T-helper 1 cell treated with Interleukin-12 subunit alpha and Interleukin-12 subunit beta and Interleukin-4 antibody, amounts not matched to agents 30 μg/mL and 1 μg/mL, for 36 hours (primary cell): ENCODE data around the gene TDRD10.
"Not testable (repeated sequence)": the region's sequence is repeated elsewhere in the genome, so short reads cannot be mapped to it uniquely, and the experiment has no call there.

ENCODE experiments used
- H3K27ac Mint-ChIP-seq: one replicate; pipeline ENCODE4 v1.8.0; 2021; ENCODE audit warnings: mild to moderate bottlenecking, mixed read lengths
- H3K27me3 Mint-ChIP-seq: one replicate; pipeline ENCODE4 v1.8.0; 2021; ENCODE audit warnings: low read depth, mixed read lengths
- H3K36me3 Mint-ChIP-seq: one replicate; pipeline ENCODE4 v1.8.0; 2021; ENCODE audit warnings: low read depth, mixed read lengths
- H3K4me1 Mint-ChIP-seq: one replicate; pipeline ENCODE4 v1.8.0; 2021; ENCODE audit warnings: low read depth, mixed read lengths
- H3K4me3 Mint-ChIP-seq: one replicate; pipeline ENCODE4 v1.8.0; 2021; ENCODE audit warnings: mild to moderate bottlenecking, moderate library complexity, mixed read lengths
- H3K9me3 Mint-ChIP-seq: one replicate; pipeline ENCODE4 v1.8.0; 2021; ENCODE audit warnings: mixed read lengths

TDRD10 gene

DNA sequence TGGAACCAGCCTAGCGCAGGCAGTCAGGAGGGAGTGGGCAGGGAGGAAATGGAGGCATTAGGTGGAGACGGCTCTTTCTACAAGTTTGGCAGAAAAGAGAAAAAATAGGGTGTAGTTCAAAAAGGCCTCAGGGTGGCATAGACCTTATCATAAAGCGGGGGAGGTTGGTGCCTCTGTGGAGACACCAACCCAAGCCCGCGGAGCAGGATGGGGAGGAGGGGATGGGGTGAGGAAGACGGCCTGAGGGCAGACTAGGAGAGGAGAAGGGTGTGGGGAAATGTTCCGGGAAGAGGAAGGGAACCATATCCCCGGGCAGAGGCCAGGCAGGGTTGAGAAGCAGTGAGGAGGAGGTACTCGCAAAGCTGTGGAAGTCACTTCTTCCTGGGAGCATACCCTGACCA, 17.6 kb downstream of the TDRD10 start:
- Mint-ChIP-seq H3K27ac (no peak overlapping the region), H3K4me3 (no peak overlapping the region), H3K9me3 (no peaks in the 10 kb centered on the region), H3K4me1 (no peaks in the 10 kb centered on the region), H3K27me3 (peaks cover 41% of the 10 kb centered on the region), H3K36me3 (no peaks in the 10 kb centered on the region)

DNA sequence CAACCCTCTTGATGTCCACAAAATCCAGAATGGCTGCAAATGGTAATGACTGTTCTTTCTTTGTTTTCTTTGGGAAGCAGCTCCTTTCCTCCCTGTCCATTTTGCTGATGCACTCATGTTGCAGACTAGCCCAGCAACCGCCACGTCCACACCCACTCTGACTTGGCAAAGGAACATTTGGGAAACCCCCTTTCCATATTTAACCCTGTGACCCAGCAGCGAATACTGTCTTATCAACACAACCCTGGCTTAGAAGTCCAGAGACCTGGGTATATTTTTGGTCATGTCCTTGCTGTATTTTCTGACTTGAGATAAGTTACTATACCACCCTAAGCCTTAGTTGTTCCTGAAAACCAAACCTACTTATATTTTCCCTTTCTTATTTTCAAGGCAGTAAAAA, 18.3 kb downstream of the TDRD10 start:
- H3K4me3 Mint-ChIP-seq: no peak overlapping the region
- no peaks in the 10 kb centered on the region for H3K36me3 Mint-ChIP-seq
- no peaks in the 10 kb centered on the region for H3K4me1 Mint-ChIP-seq
- H3K9me3 Mint-ChIP-seq: no peaks in the 10 kb centered on the region
- H3K27me3 Mint-ChIP-seq: peaks cover 37% of the 10 kb centered on the region
- H3K27ac Mint-ChIP-seq: no peak overlapping the region

DNA sequence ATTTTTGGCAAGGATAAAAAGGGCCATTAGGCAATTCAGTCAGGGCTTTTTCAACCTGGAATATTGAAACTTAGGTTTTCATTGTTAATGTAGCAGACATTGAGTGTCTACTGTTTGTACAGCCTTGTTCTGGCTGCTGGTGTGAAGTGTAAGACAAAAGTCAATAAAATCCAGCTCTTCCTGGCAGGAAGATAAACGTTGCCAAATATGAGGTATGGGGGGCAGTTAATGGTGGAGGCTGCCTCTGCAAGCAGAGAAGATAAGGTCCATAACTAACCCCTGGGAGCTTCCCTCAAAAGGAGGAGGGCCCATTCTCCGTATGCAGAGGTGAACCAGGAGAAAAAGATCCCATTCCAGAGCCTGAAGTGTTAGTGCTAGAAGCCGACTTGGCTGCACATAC, 19.7 kb downstream of the TDRD10 start:
- no peak overlapping the region for H3K27ac Mint-ChIP-seq
- no peaks in the 10 kb centered on the region for H3K4me1 Mint-ChIP-seq
- H3K4me3 Mint-ChIP-seq: no peak overlapping the region
- no peaks in the 10 kb centered on the region for H3K9me3 Mint-ChIP-seq
- no peaks in the 10 kb centered on the region for H3K36me3 Mint-ChIP-seq
- peaks cover 26% of the 10 kb centered on the region for H3K27me3 Mint-ChIP-seq

- Mint-ChIP-seq H3K27me3 (peaks cover 24% of the 10 kb centered on the region), H3K4me1 (no peaks in the 10 kb centered on the region), H3K9me3 (no peaks in the 10 kb centered on the region), H3K4me3 (no peak overlapping the region), H3K36me3 (no peaks in the 10 kb centered on the region), H3K27ac (no peak overlapping the region)
Observed at GRCh38 chr1:154524881-154525280, 22.9 kb downstream of the TDRD10 start.

DNA sequence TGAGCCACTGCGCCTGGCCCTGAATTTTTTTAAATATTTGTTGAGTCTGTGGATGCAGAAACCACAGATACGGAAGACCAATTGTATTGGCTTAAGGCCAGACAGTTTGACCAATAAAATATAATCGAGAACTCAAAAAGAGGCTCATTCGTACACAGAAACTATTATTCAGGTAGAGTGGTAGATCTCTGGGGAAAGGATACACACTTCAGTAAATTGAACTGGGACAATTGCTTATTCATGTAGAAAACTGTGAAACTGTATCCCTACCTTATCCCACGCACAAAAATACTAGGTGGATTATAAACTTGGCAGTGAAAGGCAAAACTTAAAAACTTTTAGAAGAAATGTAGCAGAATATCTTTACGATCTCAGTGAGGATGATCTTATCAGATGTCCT, 25.2 kb downstream of the TDRD10 start:
- Mint-ChIP-seq H3K36me3 (no peaks in the 10 kb centered on the region), H3K27me3 (peaks cover 15% of the 10 kb centered on the region), H3K4me1 (no peaks in the 10 kb centered on the region), H3K27ac (no peak overlapping the region), H3K9me3 (no peaks in the 10 kb centered on the region), H3K4me3 (no peak overlapping the region)

GRCh38 chr1:154529308-154529707, 27.3 kb downstream of the TDRD10 start:
- no peaks in the 10 kb centered on the region for H3K9me3 Mint-ChIP-seq
- H3K27ac Mint-ChIP-seq: no peak overlapping the region
- no peaks in the 10 kb centered on the region for H3K4me1 Mint-ChIP-seq
- H3K4me3 Mint-ChIP-seq: no peak overlapping the region
- H3K36me3 Mint-ChIP-seq: no peaks in the 10 kb centered on the region
- peaks cover 8% of the 10 kb centered on the region for H3K27me3 Mint-ChIP-seq

- H3K27ac Mint-ChIP-seq, H3K4me1 Mint-ChIP-seq, H3K36me3 Mint-ChIP-seq, H3K4me3 Mint-ChIP-seq, H3K9me3 Mint-ChIP-seq: not testable (repeated sequence)
- peaks cover 18% of the 10 kb centered on the region for H3K27me3 Mint-ChIP-seq
Observed at GRCh38 chr1:154531950-154532349, 29.9 kb downstream of the TDRD10 start.

DNA sequence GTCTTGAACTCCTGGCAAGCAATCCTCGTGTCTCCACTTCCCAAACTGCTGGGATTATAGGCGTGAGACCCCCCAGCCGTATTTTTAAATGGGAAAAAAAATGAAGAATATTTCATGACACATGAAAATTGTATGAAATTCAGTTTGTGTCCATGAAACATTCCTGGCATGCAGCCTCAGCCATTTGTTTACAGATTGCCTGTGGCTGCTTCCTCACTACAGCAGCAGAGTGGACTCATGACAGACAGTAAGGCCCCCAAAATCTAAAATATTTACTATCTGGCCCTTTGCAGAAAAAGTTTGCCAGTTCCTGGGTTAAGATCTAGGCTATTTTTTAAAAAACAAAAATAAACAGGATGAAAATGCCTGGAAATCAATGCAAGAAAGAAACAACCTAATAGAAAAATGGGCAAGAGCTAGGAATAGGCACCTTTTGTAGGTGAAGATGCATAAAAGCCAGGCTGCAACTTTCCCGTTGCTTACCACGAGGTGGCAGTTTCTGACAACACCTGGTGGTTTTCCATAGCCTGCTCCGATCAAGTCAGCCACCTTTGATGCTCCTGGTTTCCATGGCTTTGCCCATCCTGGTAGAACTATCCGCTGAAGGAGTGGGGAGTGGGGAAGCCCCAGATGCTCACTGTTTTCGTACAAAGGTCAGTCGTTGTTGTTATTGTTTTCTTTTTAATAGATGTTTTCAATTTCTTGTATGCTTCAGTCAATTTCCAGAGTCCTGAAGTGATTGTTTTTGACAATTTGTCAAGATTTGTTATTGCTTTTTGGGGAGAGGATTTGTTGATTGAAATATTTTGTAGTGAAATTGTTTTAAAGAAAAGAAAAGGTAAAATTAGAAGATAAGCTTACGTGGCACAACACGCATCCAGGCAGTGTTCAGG, 32.2 kb downstream of the TDRD10 start:
- Mint-ChIP-seq H3K9me3 (no peaks in the 10 kb centered on the region), H3K27ac (no peak overlapping the region), H3K4me1 (no peaks in the 10 kb centered on the region), H3K27me3 (peaks cover 21% of the 10 kb centered on the region), H3K4me3 (no peak overlapping the region), H3K36me3 (no peaks in the 10 kb centered on the region)

DNA sequence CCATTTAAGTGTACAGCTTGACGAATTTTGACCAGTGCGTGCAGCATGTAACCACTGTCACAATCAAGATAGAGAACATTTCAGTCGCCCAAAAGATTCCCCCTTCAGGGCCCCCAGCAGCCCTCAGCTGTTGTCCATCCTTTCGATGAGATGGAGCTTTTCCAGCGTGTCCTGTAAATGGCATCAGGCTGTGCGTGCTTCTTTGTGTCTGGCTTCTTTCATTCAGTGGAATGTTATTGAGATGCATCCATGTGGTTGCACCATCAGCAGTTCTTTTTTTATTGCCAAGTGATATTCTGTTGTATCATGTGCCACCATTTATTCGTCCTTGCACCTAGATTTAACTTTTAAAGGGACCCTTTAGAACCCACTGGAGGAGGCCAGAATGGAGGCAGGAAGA, 34.6 kb downstream of the TDRD10 start:
- no peaks in the 10 kb centered on the region for H3K9me3 Mint-ChIP-seq
- no peak overlapping the region for H3K4me3 Mint-ChIP-seq
- no peak overlapping the region for H3K27ac Mint-ChIP-seq
- H3K36me3 Mint-ChIP-seq: no peaks in the 10 kb centered on the region
- H3K27me3 Mint-ChIP-seq: peaks cover 33% of the 10 kb centered on the region
- no peaks in the 10 kb centered on the region for H3K4me1 Mint-ChIP-seq

GRCh38 chr1:154539486-154540483, 37.8 kb downstream of the TDRD10 start:
- no peak overlapping the region for H3K4me3 Mint-ChIP-seq
- no peak overlapping the region for H3K27ac Mint-ChIP-seq
- no peaks in the 10 kb centered on the region for H3K9me3 Mint-ChIP-seq
- H3K4me1 Mint-ChIP-seq: no peaks in the 10 kb centered on the region
- H3K27me3 Mint-ChIP-seq: peaks cover 27% of the 10 kb centered on the region
- H3K36me3 Mint-ChIP-seq: no peaks in the 10 kb centered on the region

GRCh38 chr1:154541231-154541630, 39.2 kb downstream of the TDRD10 start:
- Mint-ChIP-seq H3K27ac (no peak overlapping the region), H3K9me3 (no peaks in the 10 kb centered on the region), H3K27me3 (peaks cover 23% of the 10 kb centered on the region), H3K4me1 (no peaks in the 10 kb centered on the region), H3K36me3 (no peaks in the 10 kb centered on the region), H3K4me3 (no peak overlapping the region)

DNA sequence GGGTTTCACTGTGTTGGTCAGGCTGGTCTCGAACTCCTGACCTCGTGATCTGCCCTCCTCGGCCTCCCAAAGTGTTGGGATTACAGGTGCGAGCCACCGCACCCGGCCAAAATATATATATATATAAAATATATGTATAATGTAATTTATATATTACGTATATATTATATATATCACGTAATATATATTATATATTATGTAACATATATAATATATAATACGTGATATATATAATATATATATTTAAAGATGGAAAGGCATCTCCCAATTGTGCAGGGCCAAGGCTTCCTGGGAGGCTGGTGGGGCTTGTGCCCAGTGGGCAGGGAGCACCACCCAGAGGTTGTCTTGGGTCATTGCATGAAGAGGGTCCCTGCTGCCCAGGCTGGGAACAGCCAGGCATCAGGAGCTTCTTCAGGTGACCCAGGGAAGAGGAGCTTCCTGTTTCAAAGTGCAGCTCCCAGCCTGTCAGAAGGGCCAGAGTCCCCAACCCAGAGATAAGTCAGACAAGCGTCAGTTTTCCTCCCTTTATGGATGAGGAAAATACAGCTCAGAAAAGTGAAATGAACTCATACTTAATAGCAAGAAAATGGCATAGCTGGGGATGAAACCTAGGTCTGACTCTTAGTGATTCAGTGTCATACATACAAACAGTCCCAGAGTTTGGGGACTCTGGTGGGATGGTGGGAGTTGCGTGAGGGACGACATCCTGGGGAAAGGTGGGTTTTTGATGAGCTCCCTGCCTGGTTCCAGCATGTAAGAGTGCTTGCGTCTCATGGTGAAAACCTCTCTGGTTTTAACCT, 44.4 kb downstream of the TDRD10 start:
- Mint-ChIP-seq H3K4me1 (peaks cover 12% of the 10 kb centered on the region), H3K27me3 (no peaks in the 10 kb centered on the region), H3K36me3 (peaks cover 17% of the 10 kb centered on the region), H3K27ac (no peak overlapping the region), H3K4me3 (no peak overlapping the region), H3K9me3 (no peaks in the 10 kb centered on the region)

GRCh38 chr1:154547105-154547732, 45.2 kb downstream of the TDRD10 start:
- peaks cover 21% of the 10 kb centered on the region for H3K36me3 Mint-ChIP-seq
- no peak overlapping the region for H3K27ac Mint-ChIP-seq
- no peaks in the 10 kb centered on the region for H3K27me3 Mint-ChIP-seq
- H3K4me3 Mint-ChIP-seq: no peak overlapping the region
- H3K9me3 Mint-ChIP-seq: no peaks in the 10 kb centered on the region
- peaks cover 12% of the 10 kb centered on the region for H3K4me1 Mint-ChIP-seq

DNA sequence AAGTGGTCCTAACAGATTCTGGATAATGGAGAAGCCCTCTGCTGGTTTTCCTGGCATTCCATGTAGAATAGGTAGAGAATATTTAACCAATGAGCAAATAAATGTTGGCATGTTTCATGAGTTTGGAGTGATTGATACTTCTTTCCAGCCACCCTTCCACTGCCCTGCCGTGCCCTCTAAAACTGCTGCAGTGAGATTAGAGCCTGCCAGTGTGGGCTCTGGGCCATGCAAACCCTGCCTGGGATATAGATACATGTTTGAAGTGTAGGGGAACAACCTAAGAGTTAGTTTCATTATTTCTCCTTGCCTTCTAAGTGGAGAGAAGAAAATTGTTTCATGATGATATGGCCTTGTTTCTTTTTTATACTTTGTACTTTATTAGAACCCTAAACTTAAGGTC, 46.0 kb downstream of the TDRD10 start:
- Mint-ChIP-seq H3K27me3 (no peaks in the 10 kb centered on the region), H3K36me3 (peaks cover 24% of the 10 kb centered on the region), H3K9me3 (no peaks in the 10 kb centered on the region), H3K4me1 (peaks cover 14% of the 10 kb centered on the region), H3K4me3 (no peak overlapping the region), H3K27ac (no peak overlapping the region)
